ENCODE data around the gene GIGYF2.

GIGYF2 gene

DNA sequence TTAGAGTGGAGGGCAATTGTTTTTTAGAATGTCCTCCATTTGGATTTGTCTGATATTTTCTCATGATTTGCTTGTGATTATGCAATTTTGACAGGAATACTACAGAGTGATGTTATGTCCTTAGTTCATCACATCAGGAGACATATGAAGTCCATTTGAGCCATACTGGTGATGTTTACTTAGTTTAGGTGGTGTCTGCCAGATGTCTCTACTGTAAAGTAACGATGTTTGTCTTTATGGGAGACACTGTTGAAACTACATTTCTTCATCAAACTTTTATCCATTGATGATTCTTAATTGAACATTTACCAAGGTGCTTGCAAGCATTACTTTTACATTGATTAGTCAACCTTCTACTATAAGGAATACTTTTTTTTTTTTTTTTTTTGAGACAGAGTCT, 168.0 kb downstream of the GIGYF2 start (continued):
- TF ChIP-seq, protein P1, sequence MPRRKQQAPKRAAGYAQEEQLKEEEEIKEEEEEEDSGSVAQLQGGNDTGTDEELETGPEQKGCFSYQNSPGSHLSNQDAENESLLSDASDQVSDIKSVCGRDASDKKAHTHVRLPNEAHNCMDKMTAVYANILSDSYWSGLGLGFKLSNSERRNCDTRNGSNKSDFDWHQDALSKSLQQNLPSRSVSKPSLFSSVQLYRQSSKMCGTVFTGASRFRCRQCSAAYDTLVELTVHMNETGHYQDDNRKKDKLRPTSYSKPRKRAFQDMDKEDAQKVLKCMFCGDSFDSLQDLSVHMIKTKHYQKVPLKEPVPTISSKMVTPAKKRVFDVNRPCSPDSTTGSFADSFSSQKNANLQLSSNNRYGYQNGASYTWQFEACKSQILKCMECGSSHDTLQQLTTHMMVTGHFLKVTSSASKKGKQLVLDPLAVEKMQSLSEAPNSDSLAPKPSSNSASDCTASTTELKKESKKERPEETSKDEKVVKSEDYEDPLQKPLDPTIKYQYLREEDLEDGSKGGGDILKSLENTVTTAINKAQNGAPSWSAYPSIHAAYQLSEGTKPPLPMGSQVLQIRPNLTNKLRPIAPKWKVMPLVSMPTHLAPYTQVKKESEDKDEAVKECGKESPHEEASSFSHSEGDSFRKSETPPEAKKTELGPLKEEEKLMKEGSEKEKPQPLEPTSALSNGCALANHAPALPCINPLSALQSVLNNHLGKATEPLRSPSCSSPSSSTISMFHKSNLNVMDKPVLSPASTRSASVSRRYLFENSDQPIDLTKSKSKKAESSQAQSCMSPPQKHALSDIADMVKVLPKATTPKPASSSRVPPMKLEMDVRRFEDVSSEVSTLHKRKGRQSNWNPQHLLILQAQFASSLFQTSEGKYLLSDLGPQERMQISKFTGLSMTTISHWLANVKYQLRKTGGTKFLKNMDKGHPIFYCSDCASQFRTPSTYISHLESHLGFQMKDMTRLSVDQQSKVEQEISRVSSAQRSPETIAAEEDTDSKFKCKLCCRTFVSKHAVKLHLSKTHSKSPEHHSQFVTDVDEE (CRISPR knock-in tag; IDR thresholded peaks at IDR 0.05) = no peak
- no peak for TF ChIP-seq OSR1 (CRISPR knock-in tag; IDR thresholded peaks at IDR 0.05)

DNA sequence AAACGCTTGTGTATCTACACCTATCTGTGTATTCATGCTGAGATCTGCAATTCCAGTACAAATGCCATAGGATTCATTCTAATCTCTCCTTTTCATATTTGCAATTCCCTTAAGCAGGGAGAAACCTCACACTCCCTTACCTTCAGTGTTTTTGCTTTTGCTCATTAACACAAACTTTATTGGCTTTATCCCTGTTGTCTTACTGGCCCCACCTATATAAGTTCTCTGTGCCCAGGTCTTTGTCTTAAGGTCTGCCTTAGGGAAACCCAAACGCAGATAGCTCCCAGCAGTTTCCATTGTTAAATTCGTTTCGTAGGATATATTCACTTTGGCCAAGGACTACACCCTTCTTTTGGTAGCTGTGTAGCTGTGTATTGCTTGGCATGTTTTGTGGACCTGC, 169.0 kb downstream of the GIGYF2 start:
- TF ChIP-seq, protein P2, sequence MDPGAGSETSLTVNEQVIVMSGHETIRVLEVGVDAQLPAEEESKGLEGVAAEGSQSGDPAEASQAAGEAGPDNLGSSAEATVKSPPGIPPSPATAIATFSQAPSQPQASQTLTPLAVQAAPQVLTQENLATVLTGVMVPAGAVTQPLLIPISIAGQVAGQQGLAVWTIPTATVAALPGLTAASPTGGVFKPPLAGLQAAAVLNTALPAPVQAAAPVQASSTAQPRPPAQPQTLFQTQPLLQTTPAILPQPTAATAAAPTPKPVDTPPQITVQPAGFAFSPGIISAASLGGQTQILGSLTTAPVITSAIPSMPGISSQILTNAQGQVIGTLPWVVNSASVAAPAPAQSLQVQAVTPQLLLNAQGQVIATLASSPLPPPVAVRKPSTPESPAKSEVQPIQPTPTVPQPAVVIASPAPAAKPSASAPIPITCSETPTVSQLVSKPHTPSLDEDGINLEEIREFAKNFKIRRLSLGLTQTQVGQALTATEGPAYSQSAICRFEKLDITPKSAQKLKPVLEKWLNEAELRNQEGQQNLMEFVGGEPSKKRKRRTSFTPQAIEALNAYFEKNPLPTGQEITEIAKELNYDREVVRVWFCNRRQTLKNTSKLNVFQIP (CRISPR knock-in tag; IDR thresholded peaks at IDR 0.05; ENCODE audit: borderline replicate concordance, low read depth) = no peak
- TF ChIP-seq GLIS3 (CRISPR knock-in tag; IDR thresholded peaks at IDR 0.05) (no peak), ZNF70 (CRISPR knock-in tag; IDR thresholded peaks at IDR 0.05) (no peak), PPARA (CRISPR knock-in tag; IDR thresholded peaks at IDR 0.05; ENCODE audit: borderline replicate concordance) (no peak), ESRRG (CRISPR knock-in tag; IDR thresholded peaks at IDR 0.05) (no peak), OSR1 (CRISPR knock-in tag; IDR thresholded peaks at IDR 0.05) (no peak), ISL1 (CRISPR knock-in tag; IDR thresholded peaks at IDR 0.05) (no peak), ZFP3 (CRISPR knock-in tag; IDR thresholded peaks at IDR 0.05) (no peak), SNAI2 (CRISPR knock-in tag; IDR thresholded peaks at IDR 0.05) (no peak), RARB (CRISPR knock-in tag; IDR thresholded peaks at IDR 0.05) (no peak), TOX (CRISPR knock-in tag; IDR thresholded peaks at IDR 0.05; ENCODE audit: borderline replicate concordance) (no peak), ZFP30 (CRISPR knock-in tag; IDR thresholded peaks at IDR 0.05) (no peak), BACH2 (CRISPR knock-in tag; IDR thresholded peaks at IDR 0.05; ENCODE audit: borderline replicate concordance) (no peak), ZC3H10 (CRISPR knock-in tag; IDR thresholded peaks at IDR 0.05) (no peak)
- TF ChIP-seq, protein P3, sequence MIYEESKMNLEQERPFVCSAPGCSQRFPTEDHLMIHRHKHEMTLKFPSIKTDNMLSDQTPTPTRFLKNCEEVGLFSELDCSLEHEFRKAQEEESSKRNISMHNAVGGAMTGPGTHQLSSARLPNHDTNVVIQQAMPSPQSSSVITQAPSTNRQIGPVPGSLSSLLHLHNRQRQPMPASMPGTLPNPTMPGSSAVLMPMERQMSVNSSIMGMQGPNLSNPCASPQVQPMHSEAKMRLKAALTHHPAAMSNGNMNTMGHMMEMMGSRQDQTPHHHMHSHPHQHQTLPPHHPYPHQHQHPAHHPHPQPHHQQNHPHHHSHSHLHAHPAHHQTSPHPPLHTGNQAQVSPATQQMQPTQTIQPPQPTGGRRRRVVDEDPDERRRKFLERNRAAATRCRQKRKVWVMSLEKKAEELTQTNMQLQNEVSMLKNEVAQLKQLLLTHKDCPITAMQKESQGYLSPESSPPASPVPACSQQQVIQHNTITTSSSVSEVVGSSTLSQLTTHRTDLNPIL (CRISPR knock-in tag; IDR thresholded peaks at IDR 0.05; ENCODE audit: low read depth) = no peak
- TF ChIP-seq, protein P1 (CRISPR knock-in tag; IDR thresholded peaks at IDR 0.05) = no peak
- no peak for ATAC-seq

DNA sequence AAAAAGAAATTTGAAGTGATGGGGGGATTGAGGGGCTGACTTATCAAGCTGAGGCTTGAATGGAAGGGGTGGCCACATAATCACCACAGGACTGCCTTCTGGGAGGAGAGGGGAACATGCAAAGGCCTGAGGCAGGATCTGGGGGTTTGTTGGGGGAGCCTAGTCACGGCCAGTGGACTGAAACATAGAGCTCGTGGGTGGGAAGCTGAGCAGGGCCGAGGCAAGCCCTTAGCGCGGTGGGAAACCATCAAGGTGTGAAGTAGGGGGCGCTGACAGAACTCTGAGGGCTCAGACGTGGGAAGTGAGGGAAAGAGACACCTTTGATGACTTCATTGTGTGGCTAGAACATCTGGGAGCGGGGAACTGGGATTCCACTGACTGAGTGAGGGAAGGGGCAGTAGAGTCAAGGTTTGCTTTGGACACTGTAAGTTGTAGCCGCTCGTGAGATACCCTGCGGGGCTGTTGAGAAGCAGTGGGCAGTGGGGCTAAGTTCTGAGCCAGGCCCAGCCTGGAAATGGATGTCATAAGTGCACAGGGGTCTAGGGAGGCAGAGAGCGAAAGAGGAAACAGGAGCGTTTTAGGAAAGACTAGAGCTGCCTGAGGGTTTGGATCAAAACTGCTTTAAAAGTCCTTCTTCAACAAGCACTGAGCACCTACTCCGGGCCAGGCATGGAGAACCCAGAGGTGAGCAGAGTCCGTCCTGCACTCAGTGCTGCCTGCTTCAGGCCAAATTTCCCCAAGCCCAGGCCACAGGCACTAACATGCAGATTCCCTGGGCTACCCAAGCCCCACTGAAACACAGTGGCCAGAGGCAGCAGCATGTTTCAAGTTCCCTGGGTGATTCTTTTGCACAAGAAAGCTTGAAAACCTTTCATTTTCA, 172.2 kb downstream of the GIGYF2 start:
- no peak for ATAC-seq
- TF ChIP-seq OSR1 (CRISPR knock-in tag; IDR thresholded peaks at IDR 0.05) (no peak), ARNTL (CRISPR knock-in tag; IDR thresholded peaks at IDR 0.05; ENCODE audit: borderline replicate concordance, low read depth) (no peak), GLIS3 (CRISPR knock-in tag; IDR thresholded peaks at IDR 0.05) (no peak), RARB (CRISPR knock-in tag; IDR thresholded peaks at IDR 0.05) (no peak), ZC3H10 (CRISPR knock-in tag; IDR thresholded peaks at IDR 0.05) (no peak), TOX (CRISPR knock-in tag; IDR thresholded peaks at IDR 0.05; ENCODE audit: borderline replicate concordance) (no peak)
- TF ChIP-seq, protein P4, sequence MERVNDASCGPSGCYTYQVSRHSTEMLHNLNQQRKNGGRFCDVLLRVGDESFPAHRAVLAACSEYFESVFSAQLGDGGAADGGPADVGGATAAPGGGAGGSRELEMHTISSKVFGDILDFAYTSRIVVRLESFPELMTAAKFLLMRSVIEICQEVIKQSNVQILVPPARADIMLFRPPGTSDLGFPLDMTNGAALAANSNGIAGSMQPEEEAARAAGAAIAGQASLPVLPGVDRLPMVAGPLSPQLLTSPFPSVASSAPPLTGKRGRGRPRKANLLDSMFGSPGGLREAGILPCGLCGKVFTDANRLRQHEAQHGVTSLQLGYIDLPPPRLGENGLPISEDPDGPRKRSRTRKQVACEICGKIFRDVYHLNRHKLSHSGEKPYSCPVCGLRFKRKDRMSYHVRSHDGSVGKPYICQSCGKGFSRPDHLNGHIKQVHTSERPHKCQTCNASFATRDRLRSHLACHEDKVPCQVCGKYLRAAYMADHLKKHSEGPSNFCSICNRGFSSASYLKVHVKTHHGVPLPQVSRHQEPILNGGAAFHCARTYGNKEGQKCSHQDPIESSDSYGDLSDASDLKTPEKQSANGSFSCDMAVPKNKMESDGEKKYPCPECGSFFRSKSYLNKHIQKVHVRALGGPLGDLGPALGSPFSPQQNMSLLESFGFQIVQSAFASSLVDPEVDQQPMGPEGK (CRISPR knock-in tag; IDR thresholded peaks at IDR 0.05; ENCODE audit: borderline replicate concordance) = no peak

Data from SK-N-SH treated with all-trans-retinoic acid at 6 μM for 48 hours (cell line).